ENCODE results near the gene MYL10. TPM values are rescaled to one million over a fixed set of nuclear protein-coding genes. Genes with fewer than 3 reads are reported as not detected.

The MYL10 gene
- total RNA-seq, 1 experiment from 2014 or later: not detected

- POLR2A ChIA-PET: interaction anchor here (0.5 kb wide), 1 partner anchor 54 kb away, joined by 6 read pairs; no protein-coding TSS in a partner anchor
- H3K27me3 ChIP-seq (replicated peaks; ENCODE audit: control insufficient read depth, insufficient read depth, low read length): no peaks in the 10 kb centered on the region
- no TSS peak for BruUV-seq (replicated peaks)
- no peaks in the 10 kb centered on the region; the same call in 1 of the 2 replicates for H3K4me1 ChIP-seq
- H3K27ac Mint-ChIP-seq (ENCODE audit: unreplicated experiment): no peak overlapping the region
- intact Hi-C loops (cut with micrococcal nuclease; ENCODE audit: unreplicated experiment): no loop called here
- H3K4me1 Mint-ChIP-seq (ENCODE audit: low read depth, unreplicated experiment): no peaks in the 10 kb centered on the region
- H3K4me3 Mint-ChIP-seq (ENCODE audit: unreplicated experiment): no peak overlapping the region
- DNase-seq: no peak
- no peaks in the 10 kb centered on the region for H3K9me3 Mint-ChIP-seq (ENCODE audit: unreplicated experiment)
- CTCF ChIA-PET: no interaction called here
- H3K36me3 Mint-ChIP-seq (ENCODE audit: insufficient read depth, unreplicated experiment): no peaks in the 10 kb centered on the region
- H3K9me3 ChIP-seq: no peaks in the 10 kb centered on the region
- no peak overlapping the region for H3K4me3 ChIP-seq (ENCODE audit: low read depth, low read length)
- H3K36me3 ChIP-seq (ENCODE audit: control insufficient read depth, insufficient read depth, low read length): no peaks in the 10 kb centered on the region
- H3K27me3 Mint-ChIP-seq (ENCODE audit: insufficient read depth, unreplicated experiment): no peaks in the 10 kb centered on the region
- TF ChIP-seq CTCF (IDR thresholded peaks at IDR 0.05; ENCODE audit: insufficient read depth in 1 of 2, low read depth in 1 of 2, low read length in 1 of 2, severe bottlenecking in 1 of 2, unreplicated experiment in 1 of 2): no peak
Observed at GRCh38 chr7:101636822-101637623, 7.9 kb upstream of the MYL10 start.

- Histone ChIP-seq H3K9me3 (no peaks in the 10 kb centered on the region), H3K4me1 (no peaks in the 10 kb centered on the region; the same call in 1 of the 2 replicates), H3K4me3 (ENCODE audit: low read depth, low read length) (no peak overlapping the region), H3K36me3 (ENCODE audit: control insufficient read depth, insufficient read depth, low read length) (no peaks in the 10 kb centered on the region), H3K27me3 (replicated peaks; ENCODE audit: control insufficient read depth, insufficient read depth, low read length) (no peaks in the 10 kb centered on the region)
- H3K9me3 Mint-ChIP-seq (ENCODE audit: unreplicated experiment): no peaks in the 10 kb centered on the region
- CTCF ChIA-PET: no interaction called here
- H3K4me1 Mint-ChIP-seq (ENCODE audit: low read depth, unreplicated experiment): no peaks in the 10 kb centered on the region
- intact Hi-C loops (cut with micrococcal nuclease; ENCODE audit: unreplicated experiment): no loop called here
- H3K27ac Mint-ChIP-seq (ENCODE audit: unreplicated experiment): no peak overlapping the region
- no peak overlapping the region for H3K4me3 Mint-ChIP-seq (ENCODE audit: unreplicated experiment)
- H3K27me3 Mint-ChIP-seq (ENCODE audit: insufficient read depth, unreplicated experiment): no peaks in the 10 kb centered on the region
- BruUV-seq (replicated peaks): no TSS peak
- no peak for TF ChIP-seq CTCF (IDR thresholded peaks at IDR 0.05; ENCODE audit: insufficient read depth in 1 of 2, low read depth in 1 of 2, low read length in 1 of 2, severe bottlenecking in 1 of 2, unreplicated experiment in 1 of 2)
- no peak for DNase-seq
- H3K36me3 Mint-ChIP-seq (ENCODE audit: insufficient read depth, unreplicated experiment): no peaks in the 10 kb centered on the region
- POLR2A ChIA-PET: no interaction called here
Observed at GRCh38 chr7:101635484-101635883, 6.4 kb upstream of the MYL10 start.

GRCh38 chr7:101634196-101634717 is 5.2 kb upstream of the MYL10 start:
- intact Hi-C loops (cut with micrococcal nuclease; ENCODE audit: unreplicated experiment): no loop called here
- CTCF ChIA-PET: no interaction called here
- Mint-ChIP-seq H3K36me3 (ENCODE audit: insufficient read depth, unreplicated experiment) (no peaks in the 10 kb centered on the region), H3K27me3 (ENCODE audit: insufficient read depth, unreplicated experiment) (no peaks in the 10 kb centered on the region), H3K27ac (ENCODE audit: unreplicated experiment) (no peak overlapping the region), H3K4me1 (ENCODE audit: low read depth, unreplicated experiment) (no peaks in the 10 kb centered on the region), H3K9me3 (ENCODE audit: unreplicated experiment) (no peaks in the 10 kb centered on the region), H3K4me3 (ENCODE audit: unreplicated experiment) (no peak overlapping the region)
- no peak for TF ChIP-seq CTCF (IDR thresholded peaks at IDR 0.05; ENCODE audit: insufficient read depth in 1 of 2, low read depth in 1 of 2, low read length in 1 of 2, severe bottlenecking in 1 of 2, unreplicated experiment in 1 of 2)
- H3K4me3 ChIP-seq (ENCODE audit: low read depth, low read length): no peak overlapping the region
- H3K9me3 ChIP-seq: no peaks in the 10 kb centered on the region
- BruUV-seq (replicated peaks): no TSS peak
- POLR2A ChIA-PET: no interaction called here
- no peaks in the 10 kb centered on the region; the same call in 1 of the 2 replicates for H3K4me1 ChIP-seq
- H3K27me3 ChIP-seq (replicated peaks; ENCODE audit: control insufficient read depth, insufficient read depth, low read length): no peaks in the 10 kb centered on the region
- no peaks in the 10 kb centered on the region for H3K36me3 ChIP-seq (ENCODE audit: control insufficient read depth, insufficient read depth, low read length)
- no peak for DNase-seq

Measured in Caco-2 (cell line).